OCI-LY3 (cell line): ENCODE measurements around the gene EFCAB11.

Experiments
- H2AFZ ChIP-seq: fragments of 200-600, 300-600 bp; shearing (Covaris generic); 2 replicates; pipeline ENCODE4 v1.6.0; 2014; ENCODE audit warnings: antibody characterized with exemption, low read depth, low read length
- H3K27ac ChIP-seq: fragments of 200-600, 300-600 bp; sonication (generic); 2 replicates; pipeline ENCODE4 v1.5.1; 2014; ENCODE audit warnings: mild to moderate bottlenecking, low read length, moderate library complexity, mixed read lengths
- H3K27me3 ChIP-seq: fragments of 200-600, 300-600 bp; sonication (generic); 2 replicates; pipeline ENCODE4 v1.6.1; 2014; ENCODE audit warnings: low read depth, low read length, mixed read lengths
- H3K36me3 ChIP-seq: fragments of 200-600, 300-600 bp; sonication (generic); replicated peaks from 2 replicates; pipeline ENCODE3; 2014; ENCODE audit warnings: low read depth, low read length, mixed read lengths
- H3K4me1 ChIP-seq: fragments of 300-600, 200-600 bp; sonication (generic); 2 replicates; pipeline ENCODE4 v1.6.1; 2014; ENCODE audit warnings: low read length, mixed read lengths
- H3K4me2 ChIP-seq: fragments of 200-600, 300-600 bp; sonication (generic); 2 replicates; pipeline ENCODE4 v1.6.1; 2014; ENCODE audit warnings: low read length, mixed read lengths
- H3K4me3 ChIP-seq: fragments of 300-600, 200-600 bp; sonication (generic); 2 replicates; pipeline ENCODE4 v1.5.1; 2014; ENCODE audit warnings: antibody characterized with exemption, mild to moderate bottlenecking, low read length, moderate library complexity
- H3K79me2 ChIP-seq: fragments of 300-600, 200-600 bp; shearing (Covaris generic); 2 replicates; pipeline ENCODE4 v1.6.1; 2014; ENCODE audit warnings: mild to moderate bottlenecking, low read length, mixed read lengths
- H3K9ac ChIP-seq: fragments of 300-600, 200-600 bp; shearing (Covaris generic); 2 replicates; pipeline ENCODE4 v1.6.0; 2014; ENCODE audit warnings: mild to moderate bottlenecking, low read length, moderate library complexity
- H3K9me3 ChIP-seq: fragments of 200-600, 300-600 bp; shearing (Covaris generic); 2 replicates; pipeline ENCODE4 v1.6.1; 2014; ENCODE audit warnings: low read length, mixed read lengths; ENCODE audit not compliant: insufficient read depth
- H4K20me1 ChIP-seq: fragments of 200-600, 300-600 bp; sonication (generic); 2 replicates; pipeline ENCODE4 v1.6.1; 2016; ENCODE audit warnings: low read length, mixed read lengths; ENCODE audit not compliant: insufficient read depth
- EZH2phosphoT487 ChIP-seq: fragments of 200-600 bp; shearing (Covaris generic); IDR thresholded peaks from 2 replicates; pipeline ENCODE4 v1.6.1; 2018; ENCODE audit warnings: antibody characterized with exemption, mixed run types, low read depth
- TF ChIP-seq, protein P1 (sequence below): fragments of 200-600, 300-600 bp; sonication (generic); IDR thresholded peaks from 2 replicates; pipeline ENCODE4 v1.5.1; 2014; ENCODE audit warnings: antibody characterized with exemption, low read length, low read depth

EFCAB11 gene

DNA sequence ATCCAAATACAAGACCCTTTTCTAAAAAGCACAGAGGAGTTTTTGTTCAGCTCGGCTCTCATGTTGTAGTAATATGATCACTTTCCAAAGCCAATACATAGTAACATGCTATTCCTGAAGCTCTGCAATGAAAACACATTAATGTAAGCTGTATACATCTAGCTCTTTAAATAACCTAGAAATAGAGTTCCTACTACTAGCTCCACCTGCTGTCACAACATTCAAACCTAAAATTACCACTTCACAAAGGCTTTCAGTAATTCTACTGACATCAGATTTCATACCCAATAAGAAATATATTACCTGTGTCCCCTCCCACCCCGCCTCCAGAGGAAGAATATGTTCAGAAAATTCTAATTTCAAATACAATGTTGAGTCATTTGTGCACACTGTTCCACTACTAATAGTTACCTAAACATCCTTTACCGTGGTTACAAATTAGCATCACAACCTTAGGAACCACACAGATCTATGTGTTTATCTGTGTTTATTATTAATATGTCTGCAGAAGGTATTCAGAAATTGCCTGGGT is 17.8 kb downstream of the EFCAB11 start:
- no peak overlapping the region for H2AFZ ChIP-seq
- H3K27ac ChIP-seq: no peak overlapping the region
- no peaks in the 10 kb centered on the region for H3K27me3 ChIP-seq

DNA sequence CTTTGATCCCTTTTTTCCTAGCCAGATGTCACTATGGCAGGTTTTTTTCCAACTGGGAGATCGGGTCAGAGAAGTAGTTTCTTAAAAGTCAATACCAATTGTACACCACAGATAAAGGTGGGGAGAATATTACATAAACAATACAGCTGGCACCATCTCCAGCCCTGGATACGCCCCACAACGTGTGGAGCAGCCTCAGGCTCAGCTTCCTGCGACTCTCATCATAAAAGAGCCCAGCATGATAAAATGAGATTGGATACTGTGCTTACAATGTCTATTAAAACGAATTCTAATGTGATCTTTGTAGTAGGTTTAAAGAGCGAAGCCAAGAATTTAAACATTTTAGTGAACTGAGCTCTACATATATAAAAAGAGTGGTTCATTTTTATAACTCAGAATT is 21.5 kb downstream of the EFCAB11 start:
- H3K27ac ChIP-seq: no peak overlapping the region
- H3K4me2 ChIP-seq: no peak overlapping the region
- no peaks in the 10 kb centered on the region for H3K4me1 ChIP-seq
- no peaks in the 10 kb centered on the region for H3K79me2 ChIP-seq
- no peaks in the 10 kb centered on the region for H3K9me3 ChIP-seq
- H3K27me3 ChIP-seq: no peaks in the 10 kb centered on the region
- H3K4me3 ChIP-seq: no peak overlapping the region
- H4K20me1 ChIP-seq: no peaks in the 10 kb centered on the region
- H3K9ac ChIP-seq: no peak overlapping the region
- no peak overlapping the region for H2AFZ ChIP-seq
- peaks cover 7% of the 10 kb centered on the region for H3K36me3 ChIP-seq
- TF ChIP-seq, protein P1, sequence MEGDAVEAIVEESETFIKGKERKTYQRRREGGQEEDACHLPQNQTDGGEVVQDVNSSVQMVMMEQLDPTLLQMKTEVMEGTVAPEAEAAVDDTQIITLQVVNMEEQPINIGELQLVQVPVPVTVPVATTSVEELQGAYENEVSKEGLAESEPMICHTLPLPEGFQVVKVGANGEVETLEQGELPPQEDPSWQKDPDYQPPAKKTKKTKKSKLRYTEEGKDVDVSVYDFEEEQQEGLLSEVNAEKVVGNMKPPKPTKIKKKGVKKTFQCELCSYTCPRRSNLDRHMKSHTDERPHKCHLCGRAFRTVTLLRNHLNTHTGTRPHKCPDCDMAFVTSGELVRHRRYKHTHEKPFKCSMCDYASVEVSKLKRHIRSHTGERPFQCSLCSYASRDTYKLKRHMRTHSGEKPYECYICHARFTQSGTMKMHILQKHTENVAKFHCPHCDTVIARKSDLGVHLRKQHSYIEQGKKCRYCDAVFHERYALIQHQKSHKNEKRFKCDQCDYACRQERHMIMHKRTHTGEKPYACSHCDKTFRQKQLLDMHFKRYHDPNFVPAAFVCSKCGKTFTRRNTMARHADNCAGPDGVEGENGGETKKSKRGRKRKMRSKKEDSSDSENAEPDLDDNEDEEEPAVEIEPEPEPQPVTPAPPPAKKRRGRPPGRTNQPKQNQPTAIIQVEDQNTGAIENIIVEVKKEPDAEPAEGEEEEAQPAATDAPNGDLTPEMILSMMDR: no peak
- no peak for TF ChIP-seq EZH2phosphoT487

More for the DNA sequence above, 17.8 kb downstream of the EFCAB11 start:
- H3K9me3 ChIP-seq: no peaks in the 10 kb centered on the region
- H3K4me3 ChIP-seq: no peak overlapping the region
- TF ChIP-seq EZH2phosphoT487: no peak
- TF ChIP-seq, protein P1: peak; percentile 30
- H4K20me1 ChIP-seq: no peaks in the 10 kb centered on the region
- no peak overlapping the region for H3K4me2 ChIP-seq
- no peaks in the 10 kb centered on the region for H3K79me2 ChIP-seq
- no peaks in the 10 kb centered on the region for H3K36me3 ChIP-seq
- H3K9ac ChIP-seq: no peak overlapping the region
- H3K4me1 ChIP-seq: no peaks in the 10 kb centered on the region

DNA sequence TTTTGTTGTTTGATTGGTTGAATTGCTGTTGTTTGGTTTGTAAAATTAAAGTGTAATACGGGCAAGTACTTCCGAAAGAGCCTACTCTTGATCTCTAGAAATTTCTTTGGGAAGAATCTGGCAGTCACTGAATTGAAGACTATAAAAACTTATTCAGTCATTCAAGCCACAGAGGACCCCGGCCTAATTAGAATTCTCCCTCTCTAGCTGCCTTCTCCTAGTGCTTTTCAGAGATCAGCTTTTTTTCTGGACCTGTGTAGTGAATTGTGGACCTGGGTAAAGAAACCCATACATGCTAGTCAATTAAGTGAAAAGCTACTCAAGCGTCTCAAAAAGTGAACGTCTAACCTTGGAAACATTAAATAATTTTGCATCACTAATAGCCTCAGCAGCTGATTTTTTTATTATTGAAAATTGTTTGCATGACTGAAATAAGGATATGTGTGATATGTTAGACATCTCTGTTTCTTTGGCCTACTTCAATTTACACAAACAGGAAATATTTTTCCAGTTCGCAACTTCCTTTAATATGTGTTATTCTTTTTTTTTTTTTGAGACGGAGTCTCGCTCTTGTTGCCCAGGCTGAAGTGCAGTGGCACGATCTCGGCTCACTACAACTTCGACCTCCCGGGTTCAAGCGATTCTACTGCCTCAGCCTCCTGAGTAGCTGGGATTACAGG is 27.2 kb downstream of the EFCAB11 start:
- no peak for TF ChIP-seq EZH2phosphoT487
- TF ChIP-seq, protein P1: no peak
- Histone ChIP-seq H3K9ac (no peak overlapping the region), H4K20me1 (no peaks in the 10 kb centered on the region), H3K4me3 (no peak overlapping the region), H3K4me2 (no peak overlapping the region), H3K9me3 (no peaks in the 10 kb centered on the region), H3K27me3 (no peaks in the 10 kb centered on the region), H2AFZ (no peak overlapping the region), H3K36me3 (peaks cover 12% of the 10 kb centered on the region), H3K4me1 (no peaks in the 10 kb centered on the region), H3K27ac (no peak overlapping the region), H3K79me2 (no peaks in the 10 kb centered on the region)

DNA sequence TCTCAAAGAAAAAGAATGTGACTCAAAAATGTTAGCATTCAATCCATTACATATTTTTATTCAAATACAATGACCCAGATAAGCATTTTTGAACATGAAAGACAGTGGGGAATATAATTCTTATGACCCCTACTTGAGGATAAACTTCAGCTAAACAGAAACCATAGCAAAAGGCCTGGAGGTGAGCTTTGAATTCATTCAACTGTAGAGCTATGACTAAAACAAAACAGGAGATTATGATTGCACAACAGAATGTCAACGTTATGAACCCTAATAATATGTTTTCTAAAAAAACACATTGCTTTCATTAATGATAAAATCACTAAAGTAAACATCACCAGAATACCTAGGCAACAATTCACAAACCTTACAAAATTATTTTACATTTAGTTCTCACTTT is 27.8 kb downstream of the EFCAB11 start:
- Histone ChIP-seq H3K27ac (no peak overlapping the region), H3K36me3 (peaks cover 12% of the 10 kb centered on the region), H3K9me3 (no peaks in the 10 kb centered on the region), H3K4me1 (no peaks in the 10 kb centered on the region), H3K4me3 (no peak overlapping the region), H3K9ac (no peak overlapping the region), H3K27me3 (no peaks in the 10 kb centered on the region), H3K4me2 (no peak overlapping the region), H2AFZ (no peak overlapping the region), H3K79me2 (no peaks in the 10 kb centered on the region), H4K20me1 (no peaks in the 10 kb centered on the region)
- no peak for TF ChIP-seq EZH2phosphoT487
- TF ChIP-seq, protein P1: no peak
